ENCODE measurements around the gene SCGB1C1.
"Not testable (repeated sequence)": the region's sequence is repeated elsewhere in the genome, so short reads cannot be mapped to it uniquely, and the experiment has no call there.

SCGB1C1 gene

DNA sequence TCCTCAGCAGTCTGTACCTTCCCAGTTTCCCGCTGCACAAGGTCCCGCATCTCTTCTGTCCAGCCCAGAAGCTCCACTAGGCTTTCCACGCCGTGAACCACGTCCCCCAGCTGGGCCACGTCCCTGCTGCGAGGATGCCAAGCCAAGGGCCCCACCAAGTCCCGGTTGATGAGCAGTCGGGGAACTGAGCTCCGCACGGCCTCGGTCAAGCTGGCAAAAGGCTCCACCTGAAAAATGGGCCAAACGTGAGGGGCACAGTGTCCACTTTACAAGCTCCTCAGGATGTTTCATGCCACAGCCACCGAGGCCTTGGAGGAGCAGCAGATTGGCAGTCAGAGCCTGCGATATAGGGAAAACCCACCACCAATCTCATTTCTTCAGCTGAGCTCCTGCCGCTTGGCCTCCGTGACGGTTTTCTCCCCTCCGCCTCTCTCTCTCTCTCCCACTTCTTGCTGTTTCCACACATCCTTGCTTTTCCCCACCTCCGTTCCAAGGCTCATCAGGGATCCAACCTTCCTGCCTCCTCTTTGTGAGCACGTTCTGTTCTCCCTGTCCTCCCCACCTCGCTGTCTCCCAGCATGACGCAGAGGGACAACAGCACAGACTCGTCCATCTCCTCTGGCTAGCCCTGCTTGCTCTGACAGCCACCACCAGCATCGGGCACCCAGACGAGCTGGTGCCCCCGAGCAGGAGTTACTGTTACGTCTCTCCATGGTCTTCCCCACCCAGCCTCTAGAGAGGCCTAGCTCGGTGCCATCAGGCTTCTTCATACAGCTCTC is 26.1 kb downstream of the SCGB1C1 start:
- DNase-seq = no peak

DNA sequence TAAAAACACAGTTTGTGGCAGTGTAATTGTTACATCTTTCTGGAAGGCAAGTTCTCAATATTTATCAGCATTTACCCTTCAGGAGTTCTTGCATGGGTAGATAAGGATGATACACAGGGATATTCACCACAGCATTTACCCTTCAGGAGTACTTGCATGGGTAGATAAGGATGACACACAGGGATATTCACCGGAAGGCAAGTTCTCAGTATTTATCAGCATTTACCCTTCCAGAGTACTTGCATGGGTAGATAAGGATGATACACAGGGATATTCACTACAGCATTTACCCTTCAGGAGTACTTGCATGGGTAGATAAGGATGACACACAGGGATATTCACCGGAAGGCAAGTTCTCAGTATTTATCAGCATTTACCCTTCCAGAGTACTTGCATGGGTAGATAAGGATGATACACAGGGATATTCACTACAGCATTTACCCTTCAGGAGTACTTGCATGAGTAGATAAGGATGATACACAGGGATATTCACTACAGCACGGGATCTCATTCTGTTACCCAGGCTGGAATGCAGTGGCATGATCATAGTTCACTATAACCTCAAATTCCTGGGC is 27.9 kb downstream of the SCGB1C1 start:
- DNase-seq = not testable (repeated sequence)

DNA sequence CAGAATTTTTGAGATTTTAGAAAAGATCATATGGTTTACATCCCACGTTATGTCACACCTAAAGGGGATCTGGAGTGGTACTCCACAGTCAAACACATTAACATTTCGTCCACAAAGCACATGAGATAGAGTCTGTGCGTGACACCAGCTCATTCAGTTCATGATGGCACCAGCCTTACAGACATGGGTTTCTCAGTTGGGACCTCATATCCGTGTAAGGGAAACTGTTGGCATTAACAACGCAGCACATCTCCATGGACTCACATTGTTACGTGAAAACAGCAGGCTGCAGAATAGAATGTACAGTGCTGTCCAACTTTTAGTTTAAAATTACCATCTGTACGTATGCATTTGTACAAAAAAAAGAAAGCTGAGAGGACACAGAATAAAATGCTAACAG is 28.7 kb downstream of the SCGB1C1 start:
- DNase-seq = no peak

DNA sequence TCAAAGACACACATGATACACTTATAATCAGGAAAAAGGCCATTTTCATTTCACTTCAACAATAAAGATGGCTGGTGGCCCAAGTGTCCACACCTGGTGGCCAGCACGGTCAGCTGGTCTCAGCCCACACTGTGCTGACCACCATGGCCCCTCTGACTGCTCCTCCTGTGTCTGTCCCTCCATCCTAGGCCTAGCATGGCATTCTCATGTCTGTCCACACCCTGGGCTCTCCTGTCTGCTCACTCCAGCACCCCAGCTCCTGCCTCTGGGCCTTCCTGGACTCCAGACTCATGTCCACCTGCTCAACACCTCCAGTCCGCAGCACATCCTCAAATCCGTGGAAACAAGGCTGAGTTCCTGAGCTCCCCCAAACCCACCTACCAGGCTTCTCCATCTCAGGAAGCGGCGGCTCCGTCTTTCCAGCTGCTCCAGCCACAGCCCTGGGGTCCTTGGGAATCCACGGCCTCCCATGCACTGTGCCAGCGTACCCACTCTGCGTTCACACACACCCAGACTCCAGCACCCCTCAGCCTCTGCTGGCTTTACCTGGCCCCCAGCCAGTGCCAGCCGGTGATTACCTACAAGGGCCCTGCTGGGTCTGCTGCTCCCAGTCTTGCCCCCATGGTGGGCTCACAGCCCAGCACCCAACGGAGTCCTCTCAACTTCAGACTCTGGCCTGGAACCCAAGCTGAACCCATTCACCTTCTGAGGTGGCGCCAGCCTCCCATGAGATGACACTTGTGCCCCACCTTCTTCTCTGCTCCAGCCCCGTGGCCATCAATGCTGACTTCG is 29.3 kb downstream of the SCGB1C1 start:
- no peak for DNase-seq

DNA sequence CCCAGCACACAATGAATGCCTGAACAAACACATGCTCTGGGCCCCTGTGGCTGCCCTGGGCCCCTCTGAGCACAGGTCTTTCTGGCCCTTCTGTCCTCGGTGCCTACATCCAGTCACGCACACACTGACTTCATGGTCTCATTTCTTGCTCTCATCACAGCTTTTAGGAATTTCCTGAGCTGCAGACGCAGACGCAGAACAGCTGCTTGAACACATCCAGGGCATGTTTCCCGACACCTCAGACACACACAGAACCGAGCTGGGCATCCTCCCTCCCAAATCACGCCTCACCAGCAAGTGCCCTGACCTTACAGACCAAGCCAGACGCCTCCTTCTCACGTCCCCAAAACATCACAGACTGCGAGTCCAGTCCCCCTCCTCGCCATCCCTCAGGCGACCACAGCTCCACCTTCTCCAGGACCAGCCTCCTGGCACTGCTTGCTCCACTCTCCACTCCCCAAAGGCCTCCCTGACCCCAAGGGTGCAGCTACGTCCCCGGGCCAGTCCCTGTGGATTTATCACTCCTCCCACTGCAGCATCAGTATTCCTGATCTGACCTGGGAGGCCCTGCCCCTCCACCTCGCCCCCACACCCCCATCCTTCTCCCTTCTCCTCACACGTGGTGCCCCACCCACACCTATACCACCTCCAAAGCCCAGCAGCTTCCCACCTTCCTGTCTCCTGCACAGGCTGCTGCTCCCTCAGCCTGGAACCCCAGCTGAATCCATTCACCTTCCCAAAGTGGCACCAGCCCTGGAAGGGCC is 30.3 kb downstream of the SCGB1C1 start:
- no peak for DNase-seq

DNA sequence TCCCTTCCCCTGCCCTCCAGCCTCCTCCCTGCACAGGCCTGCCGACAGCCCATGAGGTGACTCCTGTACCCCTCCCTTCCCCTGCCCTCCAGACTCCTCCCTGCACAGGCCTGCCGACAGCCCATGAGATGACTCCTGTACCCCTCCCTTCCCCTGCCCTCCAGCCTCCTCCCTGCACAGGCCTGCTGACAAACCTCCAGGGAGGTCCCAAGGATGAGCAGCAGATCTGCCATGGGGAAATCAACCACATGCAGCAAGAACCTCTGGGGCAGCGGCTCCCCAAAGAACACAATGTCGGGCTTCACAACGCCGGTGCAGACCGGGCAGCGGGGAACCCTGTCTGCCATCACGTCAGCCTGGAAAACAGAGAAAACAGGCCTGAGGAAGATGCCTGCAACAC is 31.0 kb downstream of the SCGB1C1 start:
- no peak for DNase-seq

DNA sequence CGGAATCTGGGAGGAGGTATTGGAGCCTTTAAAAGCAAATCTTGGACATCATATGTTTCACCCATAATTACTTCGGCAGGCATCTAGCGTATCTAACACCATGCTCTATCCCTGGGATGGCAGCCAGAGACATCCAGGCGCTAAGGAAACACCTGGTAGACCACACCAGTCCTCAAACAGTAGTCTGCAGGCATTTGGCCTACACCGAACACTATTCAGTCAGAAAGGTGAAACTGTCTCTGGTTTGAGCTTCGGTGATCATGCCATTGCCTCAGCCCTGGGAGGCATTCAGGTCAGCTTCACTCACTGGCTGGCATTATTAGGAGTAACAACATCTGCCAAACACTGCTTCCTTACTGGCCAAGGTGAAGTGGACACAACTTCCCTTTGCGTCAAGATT is 31.5 kb downstream of the SCGB1C1 start:
- no peak for DNase-seq

DNA sequence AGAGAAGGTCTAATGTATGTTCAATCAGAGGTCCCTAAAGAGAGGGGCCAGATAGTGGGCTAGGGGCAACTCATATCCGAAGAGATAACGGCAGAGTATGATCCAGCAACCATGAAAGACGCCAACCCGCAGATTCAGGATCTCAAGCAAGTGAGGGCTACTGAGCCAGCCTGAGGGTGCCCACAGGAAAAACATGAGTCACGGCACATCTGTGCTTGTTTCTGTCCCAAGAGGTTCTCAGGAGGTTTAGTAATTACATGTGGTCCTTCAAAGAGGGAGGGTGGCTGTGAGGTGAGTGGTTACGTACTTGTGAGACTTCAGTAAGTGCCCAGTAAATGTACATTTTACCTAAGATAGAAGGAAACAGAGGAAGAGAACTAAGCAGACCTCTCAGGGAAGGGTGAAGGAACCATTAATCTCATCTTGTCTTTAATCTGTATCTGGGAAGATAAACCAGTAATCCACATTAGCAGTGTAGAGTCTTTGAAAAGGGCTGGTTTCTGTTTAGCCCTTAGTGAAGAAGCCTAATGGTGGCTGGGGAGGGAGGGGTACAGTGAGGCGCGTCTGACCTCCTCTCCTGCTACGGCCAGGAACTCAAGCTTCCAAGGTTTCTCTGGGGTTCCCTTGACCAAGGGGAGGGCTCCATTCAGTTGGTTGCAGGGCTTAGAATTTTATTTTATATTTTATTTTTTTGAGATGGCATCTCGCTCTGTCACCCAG is 33.0 kb downstream of the SCGB1C1 start:
- no peak for DNase-seq

DNA sequence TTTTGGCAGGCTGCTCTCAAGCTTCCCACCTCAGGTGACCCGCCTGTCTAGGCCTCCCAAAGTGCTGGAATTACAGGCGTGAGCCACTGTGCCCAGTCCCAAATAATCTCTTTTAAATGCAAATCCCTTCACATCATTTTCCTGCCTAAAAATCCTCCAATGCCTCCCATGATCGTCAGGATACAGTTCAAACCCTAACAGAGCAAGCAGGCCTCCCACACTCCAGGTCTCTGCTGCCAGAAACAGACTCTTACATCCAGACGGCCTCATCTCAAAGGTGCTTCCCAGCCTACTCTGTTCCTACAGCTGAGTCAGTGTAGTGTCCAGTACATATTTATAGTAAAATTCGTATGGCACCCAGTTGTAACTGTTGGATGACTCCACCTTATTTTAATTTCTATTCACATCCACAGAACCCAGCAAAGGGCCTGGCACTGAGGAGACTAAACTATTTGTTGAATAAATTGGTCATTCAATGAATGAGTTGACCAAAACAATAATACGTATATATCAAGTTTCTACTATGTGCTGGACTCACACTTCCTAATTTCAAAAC is 35.0 kb downstream of the SCGB1C1 start:
- no peak for DNase-seq

DNA sequence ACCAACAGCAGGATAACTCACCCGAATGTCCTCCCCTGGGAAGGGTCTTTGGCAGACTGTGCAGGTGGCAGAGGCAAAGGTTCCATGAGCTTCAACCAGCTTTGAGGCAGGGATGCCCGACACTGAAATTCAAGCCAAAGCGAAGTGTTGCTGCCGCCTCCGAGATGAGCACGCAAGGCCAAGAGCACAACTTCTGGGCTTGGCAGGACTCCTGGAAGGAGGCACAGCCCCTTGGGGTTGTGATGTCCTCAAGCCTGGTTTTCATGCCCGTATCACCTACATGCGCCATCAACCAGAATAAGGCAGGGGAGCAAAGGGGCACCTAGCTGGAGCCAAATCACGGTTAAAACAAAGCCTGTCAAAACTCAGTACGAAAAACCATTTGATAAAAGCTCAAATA is 37.6 kb downstream of the SCGB1C1 start:
- DNase-seq = no peak

DNA sequence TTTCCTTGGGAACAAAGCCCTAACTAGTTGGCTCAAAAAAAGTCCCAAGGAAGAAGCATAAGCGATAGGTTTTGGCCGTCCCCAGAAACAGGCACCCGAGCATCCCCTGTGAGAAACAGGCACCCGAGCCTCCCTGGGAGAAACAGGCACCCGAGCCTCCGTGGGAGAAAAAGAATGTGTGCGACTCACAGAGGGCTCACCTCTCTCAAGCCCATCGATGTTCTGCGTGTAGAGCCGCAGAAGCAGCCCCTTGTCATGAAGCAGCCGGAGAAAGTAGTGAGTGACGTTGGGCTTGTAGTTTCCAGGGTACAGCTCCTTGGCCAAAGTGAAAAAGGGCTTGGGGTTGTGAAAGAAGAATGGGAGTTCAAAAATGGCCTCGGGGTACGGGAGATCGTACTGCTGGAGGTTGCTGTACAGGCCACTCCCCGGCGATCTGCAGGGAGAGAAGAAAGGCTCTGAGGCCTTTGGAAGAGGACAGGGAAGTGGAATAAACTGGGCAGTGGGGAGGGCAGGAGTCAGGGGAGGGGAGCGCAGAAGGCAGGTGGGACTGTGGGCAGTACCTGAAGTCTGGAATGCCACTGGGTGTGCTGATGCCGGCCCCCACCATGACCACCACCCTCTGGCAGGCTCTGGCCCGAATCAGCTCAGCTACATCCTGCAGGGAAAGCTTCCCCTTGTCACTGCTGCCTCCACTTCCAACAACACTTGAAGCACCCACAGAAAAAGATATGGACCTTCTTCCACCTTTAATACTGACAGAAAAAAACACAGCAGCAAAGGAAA is 40.1 kb downstream of the SCGB1C1 start:
- DNase-seq = no peak

DNA sequence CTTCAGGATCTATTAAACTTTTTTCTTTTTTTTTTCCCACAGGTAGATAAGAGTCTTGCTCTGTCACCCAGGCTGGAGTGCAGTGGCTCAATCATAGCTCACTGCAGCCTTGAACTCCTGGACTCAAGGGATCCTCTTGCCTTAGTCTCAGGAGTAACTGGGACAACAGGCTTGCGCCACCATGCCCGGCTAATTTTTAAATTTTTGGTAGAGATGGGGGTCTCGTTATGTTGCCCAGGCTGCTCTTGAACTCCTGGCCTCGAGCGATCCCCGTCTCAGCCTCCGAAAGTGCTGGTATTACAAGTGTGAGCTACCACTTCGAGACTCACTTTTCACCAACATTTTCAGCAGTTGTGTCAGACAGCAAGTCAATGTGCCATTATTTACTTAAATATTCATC is 42.3 kb downstream of the SCGB1C1 start:
- no peak for DNase-seq

DNA sequence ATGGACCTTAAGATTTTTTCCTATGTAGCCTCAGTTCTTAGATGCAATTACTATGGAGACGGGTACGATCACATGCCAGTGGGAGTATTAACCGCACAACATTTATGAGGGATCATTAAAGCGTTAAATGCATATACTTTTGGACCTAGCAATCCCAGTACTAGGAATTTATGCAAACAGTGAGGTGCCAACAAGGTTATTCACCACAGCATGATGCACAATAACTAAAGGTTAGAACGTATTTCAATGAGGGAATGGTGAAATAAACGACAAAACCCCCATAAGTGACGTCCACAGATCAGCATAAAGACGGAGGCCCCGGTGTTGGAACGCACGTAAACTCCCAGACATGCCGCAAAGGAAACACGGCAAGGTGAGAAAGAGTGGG is 42.7 kb downstream of the SCGB1C1 start:
- DNase-seq = peak; percentile 66

DNA sequence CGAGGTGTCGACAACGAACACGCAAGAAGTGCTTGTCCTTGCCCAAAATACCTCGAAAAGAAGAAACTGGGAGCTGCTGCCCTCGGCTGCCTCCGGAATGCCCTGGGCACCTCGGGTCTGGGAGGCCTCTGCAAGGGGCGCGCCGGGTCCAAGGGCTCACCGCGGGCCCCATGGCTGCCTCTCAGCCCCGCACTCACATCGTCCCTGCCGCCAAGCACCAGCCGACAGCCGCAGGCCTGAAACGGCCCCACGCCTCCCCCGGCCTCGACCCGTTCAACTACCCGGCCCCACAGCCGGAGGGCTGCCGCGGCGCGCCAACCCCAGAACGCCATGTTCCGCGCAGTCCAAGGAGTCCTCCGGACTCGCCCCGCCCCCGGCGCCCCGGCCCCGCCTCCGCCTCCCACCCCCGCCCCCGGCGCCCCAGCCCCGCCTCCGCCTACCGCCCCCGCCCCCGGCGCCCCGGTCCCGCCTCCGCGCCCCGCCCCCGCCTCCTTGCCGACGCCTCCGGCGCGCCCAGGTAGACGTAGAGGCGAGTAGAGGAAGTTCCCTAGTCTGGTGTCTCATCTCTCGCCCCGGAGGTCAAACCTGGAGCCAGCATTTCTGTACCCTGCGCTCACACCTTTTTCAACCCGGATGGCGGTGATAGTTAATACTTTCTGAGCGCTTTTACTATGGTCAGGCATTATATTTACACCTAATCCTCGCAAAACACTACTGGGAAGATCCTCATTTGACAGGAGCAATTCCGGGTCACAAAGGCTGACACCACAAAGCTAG is 43.3 kb downstream of the SCGB1C1 start, which contains the start of gene SIRT3:
TSS of gene SIRT3 (minus strand) at position 346 of the 777 bp plus-strand sequence. CDS start at position 332, 14 bp downstream.
- DNase-seq = peak; percentile 66

DNA sequence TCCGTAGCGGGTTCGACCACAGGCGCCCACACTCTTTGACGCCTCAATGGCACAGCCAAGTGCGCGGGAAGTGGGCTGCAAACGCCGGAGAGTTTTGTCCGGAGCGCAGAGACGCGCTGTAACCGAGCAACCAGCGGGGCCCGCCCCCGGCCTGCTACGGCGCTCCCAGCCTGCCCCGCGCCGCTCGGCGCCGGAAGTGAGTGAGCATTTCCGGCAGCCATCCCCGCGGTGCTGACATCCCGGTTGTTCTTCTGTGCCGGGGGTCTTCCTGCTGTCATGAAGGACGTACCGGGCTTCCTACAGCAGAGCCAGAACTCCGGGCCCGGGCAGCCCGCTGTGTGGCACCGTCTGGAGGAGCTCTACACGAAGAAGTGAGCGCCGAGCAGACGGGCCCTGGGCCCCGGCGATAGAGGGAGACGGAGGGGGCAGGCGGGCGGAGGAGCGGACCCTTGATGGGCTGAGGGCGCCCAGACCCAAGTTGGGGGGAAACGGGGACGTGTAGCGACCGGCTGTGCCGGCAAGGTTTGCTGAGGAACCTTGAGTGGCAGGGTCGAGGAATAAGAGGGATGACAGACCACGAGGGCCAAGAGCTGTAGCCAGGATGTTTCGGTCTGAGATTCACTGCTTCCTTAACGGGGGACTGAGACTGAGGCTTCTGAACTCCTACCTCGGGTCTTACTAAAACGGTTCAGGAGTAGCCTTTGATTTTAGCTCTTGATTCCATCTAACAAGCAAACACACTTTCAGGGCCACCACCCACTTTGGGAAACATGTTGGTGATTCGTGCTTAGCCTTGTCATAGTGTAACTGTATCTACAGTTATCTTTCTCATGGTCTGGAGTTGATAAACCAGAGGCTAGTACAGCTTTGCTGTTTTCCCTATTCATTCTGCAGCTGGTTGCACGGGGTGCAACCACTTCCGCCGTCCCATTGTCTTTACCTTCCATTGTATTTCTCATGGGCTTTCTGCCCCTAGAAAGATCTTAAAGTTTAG is 44.2 kb downstream of the SCGB1C1 start, which contains the start of gene PSMD13:
TSS of gene PSMD13 (plus strand) at position 203 of the 994 bp plus-strand sequence. CDS start at position 277, 74 bp downstream.
- DNase-seq = peak; percentile 61

DNA sequence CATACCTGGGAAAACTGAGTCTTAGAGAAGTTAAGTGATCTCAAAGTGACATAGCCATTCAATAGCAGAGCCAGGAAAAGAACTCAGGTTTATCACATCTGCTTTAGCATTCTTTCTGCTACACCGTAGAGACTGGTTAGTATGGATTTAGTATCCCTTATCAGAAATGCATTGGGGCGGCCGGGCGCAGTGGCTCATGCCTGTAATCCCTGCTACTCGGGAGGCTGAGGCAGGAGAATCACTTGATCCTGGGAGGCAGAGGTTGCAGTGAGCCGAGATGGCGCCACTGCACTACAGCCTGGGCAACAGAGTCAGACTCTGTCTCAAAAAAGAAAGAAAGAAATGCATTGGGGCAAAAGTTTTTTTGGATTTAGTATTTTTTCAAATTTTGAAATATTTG is 45.5 kb downstream of the SCGB1C1 start:
- not testable (repeated sequence) for DNase-seq

DNA sequence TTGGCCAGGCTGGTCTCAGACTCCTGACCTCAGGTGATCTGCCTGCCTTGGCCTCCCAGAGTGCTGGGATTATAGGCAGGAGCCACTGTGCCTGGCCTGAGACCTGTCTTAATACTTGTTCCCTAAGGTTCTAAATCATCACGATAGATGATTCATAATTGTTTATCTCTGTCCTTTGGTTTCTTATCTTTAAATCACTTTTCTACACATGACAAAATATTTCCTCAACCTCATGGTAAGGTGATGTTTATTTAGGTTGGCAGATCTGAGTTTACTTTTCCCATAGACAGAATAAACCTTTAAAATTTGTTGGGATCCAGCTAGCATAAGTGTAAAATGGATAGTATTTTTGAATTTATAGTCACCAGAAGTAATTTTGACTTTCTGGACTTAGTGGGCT is 47.4 kb downstream of the SCGB1C1 start:
- no peak for DNase-seq

DNA sequence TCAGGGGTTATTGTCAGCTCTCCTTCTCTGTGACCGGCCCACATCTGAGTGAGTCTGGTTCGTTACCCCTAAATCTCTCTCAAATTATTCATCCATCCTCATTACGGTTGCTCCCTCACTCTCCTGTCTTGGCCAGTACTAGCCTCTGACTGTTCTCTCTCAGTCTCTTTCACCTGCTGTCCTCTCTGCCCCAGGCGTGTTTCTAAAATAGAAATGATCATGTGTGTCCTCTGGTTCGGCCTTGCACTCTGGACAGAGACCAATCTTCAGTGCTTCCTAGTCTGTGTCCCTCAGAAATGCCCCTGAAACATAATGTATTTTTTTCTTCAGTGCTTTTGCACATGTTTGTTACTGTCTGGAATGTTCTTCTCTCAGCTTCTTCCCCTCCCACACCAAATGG is 48.8 kb downstream of the SCGB1C1 start:
- DNase-seq = no peak
